ENCODE results near the gene HMGA1. TPM values are rescaled to one million over a fixed set of nuclear protein-coding genes. Genes with fewer than 3 reads are reported as not detected.
"Not testable (repeated sequence)": the region's sequence is repeated elsewhere in the genome, so short reads cannot be mapped to it uniquely, and the experiment has no call there.

Gene HMGA1
- polyA plus RNA-seq, 1 donor, result 123 TPM

GRCh38 chr6:34260576-34261267, 24.0 kb downstream of the HMGA1 start:
- DNase-seq, result no peak

GRCh38 chr6:34263484-34263883, 26.8 kb downstream of the HMGA1 start:
- not testable (repeated sequence) for DNase-seq

DNA sequence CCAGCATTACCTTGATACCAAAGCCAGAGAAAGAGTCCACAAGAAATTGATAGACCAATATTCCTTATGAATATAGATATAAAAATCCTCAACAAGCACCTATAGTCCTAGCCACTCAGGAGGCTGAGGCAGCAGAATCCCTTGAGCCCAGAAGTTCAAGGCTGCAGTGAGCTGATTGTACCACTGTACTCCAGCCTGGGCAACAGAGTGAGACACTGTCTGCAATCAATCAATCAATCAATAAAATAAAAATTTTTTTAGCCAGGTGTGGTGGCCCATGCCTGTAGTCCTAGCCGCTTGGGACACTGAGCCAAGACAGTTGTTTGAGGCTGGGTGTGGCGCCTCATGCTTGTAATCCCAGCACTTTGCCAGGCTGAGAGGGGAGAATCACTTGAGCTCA, 31.1 kb downstream of the HMGA1 start:
- DNase-seq, result no peak

GRCh38 chr6:34269132-34269531, 32.5 kb downstream of the HMGA1 start:
- not testable (repeated sequence) for DNase-seq

GRCh38 chr6:34269658-34270341, 33.1 kb downstream of the HMGA1 start:
- DNase-seq, result not testable (repeated sequence)

DNA sequence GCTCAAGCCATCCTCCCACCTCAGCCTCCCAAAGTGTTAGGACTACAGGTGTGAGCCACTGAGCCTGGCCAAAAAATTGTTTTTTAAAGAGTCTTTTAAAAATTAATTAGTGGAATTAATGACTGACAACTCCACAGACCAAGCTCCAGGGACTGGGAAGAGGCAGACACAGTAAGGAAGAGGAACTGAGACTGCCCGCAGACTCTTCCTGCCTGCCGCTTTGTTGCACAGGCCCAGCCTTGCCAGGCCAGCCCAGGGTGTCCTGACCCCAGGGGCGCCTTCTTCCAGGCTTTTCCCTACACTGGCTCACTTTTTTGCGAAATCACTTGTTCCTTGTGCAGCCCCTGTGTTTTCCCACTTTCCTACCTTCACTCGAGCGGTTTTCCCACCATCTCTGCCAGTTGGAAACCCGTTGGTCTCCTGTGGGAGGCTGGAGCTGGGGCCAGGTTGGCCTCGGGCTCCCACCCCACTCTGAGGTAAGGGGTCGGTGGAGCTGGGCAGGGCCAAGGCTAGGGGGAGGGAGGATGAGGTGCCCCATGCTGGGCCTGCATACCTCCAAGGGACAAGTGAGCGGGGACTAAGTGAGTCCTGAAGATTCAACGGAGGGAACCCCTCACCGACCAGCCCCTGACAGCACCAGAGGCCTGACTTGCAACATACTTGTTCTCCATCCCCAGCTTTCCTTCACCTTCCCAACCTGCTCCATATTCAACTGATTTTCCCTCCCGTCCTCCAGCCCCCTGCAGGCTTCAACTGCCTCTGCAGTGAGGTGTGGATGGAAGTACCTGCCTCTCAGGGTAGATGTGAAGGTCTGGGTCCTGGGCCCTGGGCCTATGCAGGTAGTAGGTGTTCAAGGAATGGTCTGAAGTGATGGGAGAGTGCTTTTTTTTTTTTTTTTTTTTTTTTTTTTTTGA, 35.6 kb downstream of the HMGA1 start:
- no peak for DNase-seq

DNA sequence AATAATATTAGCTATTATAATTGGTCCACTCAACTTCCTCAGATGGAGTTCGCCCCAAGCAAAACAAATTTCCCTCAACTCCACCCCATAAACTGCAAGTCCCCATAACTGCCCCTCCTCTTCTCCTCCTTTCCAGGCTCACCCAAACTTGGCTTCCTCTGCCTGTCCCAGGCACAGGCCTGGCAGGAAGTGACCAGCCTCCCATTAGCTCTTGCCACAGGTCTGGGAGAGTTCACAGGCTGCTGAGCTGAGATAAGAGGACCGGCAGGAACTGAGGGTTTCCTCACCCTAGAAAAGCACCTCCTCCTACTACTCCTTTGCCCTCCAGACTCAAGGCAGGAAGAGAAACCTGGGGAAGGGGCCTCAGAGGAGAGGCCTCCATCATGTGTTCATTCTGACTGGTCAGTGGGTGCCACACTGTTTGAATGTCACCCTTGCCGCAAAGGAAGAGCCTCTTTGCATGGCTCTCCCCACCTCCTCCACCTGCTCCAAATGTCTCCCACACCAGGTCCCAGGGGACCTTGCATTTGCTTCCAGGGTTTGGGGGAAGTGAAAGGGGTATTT, 36.7 kb downstream of the HMGA1 start:
- DNase-seq, result no peak

DNA sequence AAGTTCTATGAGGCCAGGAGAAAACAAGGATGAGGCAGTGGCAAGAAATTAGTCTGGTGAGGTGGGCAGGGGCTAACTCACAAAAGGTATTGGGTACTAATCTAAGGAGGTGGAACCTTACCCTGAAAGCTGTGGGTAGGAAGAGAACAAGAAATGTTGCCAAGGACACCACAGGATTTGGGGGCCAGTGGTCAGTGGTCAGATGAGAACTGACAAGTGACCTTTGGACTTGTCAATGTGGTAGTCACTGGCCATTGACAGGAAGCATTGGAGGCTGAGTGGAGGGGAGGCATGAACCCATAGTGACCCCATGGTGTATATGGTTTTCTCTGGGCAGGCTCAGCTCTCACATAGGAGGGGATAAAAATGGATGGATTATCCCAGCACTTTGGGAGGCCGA, 37.5 kb downstream of the HMGA1 start:
- no peak for DNase-seq

- DNase-seq, result no peak
These were observed 38.6 kb downstream of the HMGA1 start for GRCh38 chr6:34275128-34275804.

DNA sequence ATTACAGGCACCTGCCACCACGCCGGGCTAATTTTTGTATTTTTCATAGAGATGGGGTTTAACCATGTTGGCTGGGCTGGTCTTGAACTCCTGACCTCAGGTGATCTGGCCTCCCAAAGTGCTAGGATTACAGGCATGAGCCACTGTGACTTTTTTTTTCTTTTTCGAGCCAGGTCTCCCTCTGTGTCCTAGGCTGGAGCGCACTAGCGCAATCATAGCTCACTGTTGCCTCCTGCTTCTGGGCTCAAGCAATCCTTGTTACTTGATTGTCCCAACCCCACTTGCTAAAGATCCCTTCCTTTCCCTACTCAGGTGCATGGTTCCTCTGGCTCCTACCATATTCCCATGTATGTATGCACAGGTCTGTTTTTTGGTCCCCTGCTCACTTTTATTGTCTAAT, 39.5 kb downstream of the HMGA1 start:
- DNase-seq, result no peak

GRCh38 chr6:34276881-34277762, 40.4 kb downstream of the HMGA1 start:
- no peak for DNase-seq

DNA sequence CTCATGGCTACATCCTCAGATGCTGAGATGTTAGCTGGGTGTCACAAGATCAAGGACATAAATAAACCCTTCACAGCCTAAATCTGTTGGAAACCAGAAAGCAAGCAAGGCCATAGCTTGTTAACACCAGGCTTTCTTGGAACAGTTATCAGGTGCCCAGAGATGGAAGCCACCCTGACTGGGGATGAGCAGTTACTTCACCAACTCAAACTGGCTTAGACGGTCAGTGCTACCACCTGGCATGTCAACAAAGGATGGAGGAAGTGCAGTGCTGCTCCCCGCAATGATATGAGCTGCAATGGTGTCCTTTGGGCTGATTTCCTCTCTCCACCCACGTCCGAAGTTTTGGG, 41.1 kb downstream of the HMGA1 start:
- DNase-seq, result no peak

- DNase-seq, result no peak
These were observed 42.2 kb downstream of the HMGA1 start for GRCh38 chr6:34278833-34279232.

DNA sequence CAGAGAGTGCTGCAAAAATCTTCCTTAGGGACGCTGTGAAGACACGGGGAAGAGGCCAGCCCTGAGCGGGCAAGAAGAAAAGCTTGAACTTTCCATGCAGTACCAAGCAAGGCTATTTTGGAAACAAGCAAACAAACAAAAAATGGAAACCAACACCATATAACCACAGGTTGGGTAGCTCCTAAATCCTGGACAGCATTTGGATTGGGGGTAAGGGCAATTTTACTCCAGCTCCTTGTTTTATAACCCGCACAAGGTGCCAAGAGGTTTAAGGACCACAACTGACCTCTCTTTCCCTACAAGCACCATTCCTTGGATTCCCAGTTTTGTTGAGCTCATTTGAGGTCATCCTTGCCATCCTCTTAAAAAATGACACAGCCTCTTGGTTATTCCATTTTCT, 43.5 kb downstream of the HMGA1 start:
- no peak for DNase-seq

DNA sequence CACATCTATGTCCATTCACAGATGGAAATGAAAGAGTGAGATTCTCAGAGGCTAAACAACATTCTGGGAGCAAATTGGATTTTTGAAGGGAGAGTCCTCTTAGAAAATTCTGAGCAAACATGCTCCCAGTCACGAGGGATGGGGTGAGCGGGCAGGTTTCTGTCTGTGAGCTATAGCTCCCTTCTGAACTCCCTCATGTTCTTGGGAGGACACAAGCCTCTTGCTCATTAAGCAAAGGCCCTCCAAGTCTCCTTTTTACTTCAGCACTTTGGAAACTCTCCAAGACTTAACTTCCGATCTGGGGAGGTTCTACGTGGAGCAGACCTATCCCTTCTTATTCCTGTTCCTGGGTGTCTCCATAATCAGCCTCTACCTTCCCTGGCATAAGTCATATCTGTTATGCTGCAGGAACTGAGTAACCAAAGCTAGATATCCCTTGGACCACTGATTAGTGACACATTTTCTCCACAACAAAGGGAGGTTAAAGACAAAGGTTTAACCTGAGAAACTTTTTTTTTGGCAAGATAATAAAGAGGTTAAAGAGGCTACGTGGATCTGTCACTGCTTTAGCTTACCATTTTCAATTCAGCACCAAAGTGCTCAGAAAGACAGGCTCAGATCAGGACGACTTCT, 45.1 kb downstream of the HMGA1 start:
- DNase-seq, result no peak

- DNase-seq, result no peak
These were observed 48.1 kb downstream of the HMGA1 start for GRCh38 chr6:34284563-34285447.

DNA sequence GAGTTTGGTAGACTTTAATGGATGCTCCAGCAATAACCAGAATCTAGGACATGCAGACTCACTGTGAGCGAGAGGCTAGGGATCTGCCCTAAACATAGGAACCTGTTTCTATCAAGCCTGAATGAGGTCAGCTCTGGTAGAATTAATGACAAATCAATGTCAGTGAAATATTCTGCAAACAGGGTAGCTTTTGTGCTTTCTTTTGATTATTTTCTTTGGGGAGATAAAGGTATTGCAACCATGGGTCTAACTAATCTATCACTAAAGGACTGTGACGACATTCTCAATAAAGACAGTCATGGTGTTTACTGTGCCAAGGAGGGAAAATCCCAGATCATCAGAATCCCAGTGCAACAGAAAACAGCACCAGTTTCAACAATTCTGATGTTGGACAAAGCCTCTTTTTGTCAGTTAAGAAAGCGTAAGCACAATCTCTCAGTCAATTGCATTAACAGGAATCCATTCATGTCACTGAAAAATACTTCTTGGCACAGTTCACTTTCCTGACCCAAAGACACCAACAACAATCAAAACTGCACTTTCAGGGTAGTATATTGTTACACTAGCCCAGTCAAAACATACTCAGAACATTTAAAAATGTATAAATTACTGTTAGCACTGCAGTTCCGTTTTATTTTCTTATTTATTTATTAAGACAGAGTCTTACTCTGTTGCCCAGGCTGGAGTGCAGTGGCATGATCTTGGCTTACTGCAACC, 48.9 kb downstream of the HMGA1 start:
- no peak for DNase-seq

DNA sequence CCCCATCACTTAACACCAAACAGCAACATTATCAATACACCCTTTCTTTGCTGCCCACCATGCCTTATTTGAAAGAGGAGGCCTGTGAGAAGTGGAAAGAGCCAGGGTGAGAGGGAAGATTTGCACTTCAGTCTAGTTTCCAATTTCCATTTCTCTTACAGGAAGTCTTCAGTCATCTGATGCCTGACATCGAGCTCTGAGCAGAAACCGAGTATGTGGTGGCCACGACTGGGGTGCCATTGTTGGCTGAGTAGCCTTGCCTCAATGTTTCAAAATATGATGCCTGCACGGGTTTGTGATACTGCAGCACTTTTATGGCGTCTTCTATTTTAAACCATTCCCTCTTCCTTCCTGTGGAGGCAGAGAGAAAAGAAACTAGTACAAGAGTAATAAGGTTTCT, 51.9 kb downstream of the HMGA1 start:
- no peak for DNase-seq

DNA sequence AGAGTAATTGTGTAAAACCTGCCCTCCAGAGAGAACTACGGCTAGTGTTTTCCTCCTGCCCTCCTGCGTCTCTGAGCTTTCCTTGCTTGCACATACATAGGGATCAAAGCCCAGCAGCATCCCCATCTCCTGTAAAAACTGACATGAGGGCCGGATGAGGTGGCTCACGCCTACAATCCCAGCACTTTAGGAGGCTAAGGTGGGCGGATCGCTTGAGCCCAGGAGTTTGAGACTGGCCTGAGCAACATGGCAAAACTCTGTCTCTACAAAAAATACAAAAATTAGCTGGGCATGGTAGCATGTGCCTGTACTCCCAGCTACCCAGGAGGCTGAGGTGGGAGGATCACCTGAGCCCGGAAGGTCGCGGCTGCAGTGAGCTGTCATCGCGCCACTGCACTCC, 52.5 kb downstream of the HMGA1 start:
- DNase-seq, result no peak

Data from hindlimb muscle (tissue), 1 donor.